ENCODE data around the gene MAGI1.

Gene MAGI1

GRCh38 chr3:65314269-65314668 lies 724.4 kb downstream of the MAGI1 start:
- DNase-seq (ENCODE audit: extremely low spot score) = no peak
- POLR2A ChIA-PET = no interaction called here

GRCh38 chr3:65313666-65314065 lies 725.1 kb downstream of the MAGI1 start:
- ChIA-PET CTCF (no interaction called here), POLR2A (no interaction called here)

More at GRCh38 chr3:65314269-65314668, 724.4 kb downstream of the MAGI1 start:
- TF ChIP-seq LEF1 (IDR thresholded peaks at IDR 0.05; ENCODE audit: borderline replicate concordance) (no peak), BHLHE40 (IDR thresholded peaks at IDR 0.05; ENCODE audit: borderline replicate concordance) (no peak), FOXK2 (IDR thresholded peaks at IDR 0.05) (no peak), TARDBP (IDR thresholded peaks at IDR 0.05) (no peak), FOXM1 (IDR thresholded peaks at IDR 0.05; ENCODE audit: borderline replicate concordance) (no peak), PKNOX1 (IDR thresholded peaks at IDR 0.05) (no peak), ARNT (IDR thresholded peaks at IDR 0.05) (no peak), SP1 (IDR thresholded peaks at IDR 0.05) (no peak), ELF4 (IDR thresholded peaks at IDR 0.05) (no peak), HDGF (IDR thresholded peaks at IDR 0.05; ENCODE audit: borderline replicate concordance) (no peak)
- CTCF ChIA-PET = no interaction called here

GRCh38 chr3:65305836-65306235 lies 732.9 kb downstream of the MAGI1 start:
- TF ChIP-seq L3MBTL2 (conservative IDR thresholded peaks at IDR 0.05) (no peak), TARDBP (IDR thresholded peaks at IDR 0.05) (no peak)
- no peak for DNase-seq (ENCODE audit: extremely low spot score)
- ChIA-PET POLR2A (no interaction called here), CTCF (no interaction called here)

More at GRCh38 chr3:65313666-65314065, 725.1 kb downstream of the MAGI1 start:
- DNase-seq (ENCODE audit: extremely low spot score) = no peak
- no peak for TF ChIP-seq ELF4 (IDR thresholded peaks at IDR 0.05)
- TF ChIP-seq ZNF384 (IDR thresholded peaks at IDR 0.05) = no peak
- no peak for TF ChIP-seq FOXK2 (IDR thresholded peaks at IDR 0.05)
- no peak for TF ChIP-seq SP1 (IDR thresholded peaks at IDR 0.05)
- TF ChIP-seq L3MBTL2 (conservative IDR thresholded peaks at IDR 0.05) = no peak
- no peak for TF ChIP-seq CTBP1 (IDR thresholded peaks at IDR 0.05; ENCODE audit: borderline replicate concordance)

Data from HEK293T (cell line).